Measurements from ENCODE around the gene FADS1.

DNA sequence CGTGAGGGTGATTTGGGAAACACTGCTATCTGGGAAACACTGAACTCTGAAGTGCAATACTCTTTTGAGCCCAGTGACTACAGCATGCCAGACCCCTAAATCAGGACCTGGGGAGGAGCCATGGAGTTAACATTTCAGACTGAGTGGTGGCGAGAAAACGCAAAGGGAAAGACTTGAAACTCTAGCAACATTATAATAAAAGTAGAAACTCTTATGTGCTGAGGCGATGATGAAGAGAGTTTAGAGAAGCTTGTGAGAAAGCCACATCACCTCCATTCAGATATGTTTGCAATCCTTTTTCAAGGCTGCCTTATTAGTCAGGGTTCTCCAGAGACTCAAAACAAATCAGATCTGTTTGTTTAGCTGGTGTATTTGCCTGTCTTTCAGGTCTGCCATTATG lies 22.2 kb downstream of the FADS1 start:
- TF ChIP-seq, protein P1, sequence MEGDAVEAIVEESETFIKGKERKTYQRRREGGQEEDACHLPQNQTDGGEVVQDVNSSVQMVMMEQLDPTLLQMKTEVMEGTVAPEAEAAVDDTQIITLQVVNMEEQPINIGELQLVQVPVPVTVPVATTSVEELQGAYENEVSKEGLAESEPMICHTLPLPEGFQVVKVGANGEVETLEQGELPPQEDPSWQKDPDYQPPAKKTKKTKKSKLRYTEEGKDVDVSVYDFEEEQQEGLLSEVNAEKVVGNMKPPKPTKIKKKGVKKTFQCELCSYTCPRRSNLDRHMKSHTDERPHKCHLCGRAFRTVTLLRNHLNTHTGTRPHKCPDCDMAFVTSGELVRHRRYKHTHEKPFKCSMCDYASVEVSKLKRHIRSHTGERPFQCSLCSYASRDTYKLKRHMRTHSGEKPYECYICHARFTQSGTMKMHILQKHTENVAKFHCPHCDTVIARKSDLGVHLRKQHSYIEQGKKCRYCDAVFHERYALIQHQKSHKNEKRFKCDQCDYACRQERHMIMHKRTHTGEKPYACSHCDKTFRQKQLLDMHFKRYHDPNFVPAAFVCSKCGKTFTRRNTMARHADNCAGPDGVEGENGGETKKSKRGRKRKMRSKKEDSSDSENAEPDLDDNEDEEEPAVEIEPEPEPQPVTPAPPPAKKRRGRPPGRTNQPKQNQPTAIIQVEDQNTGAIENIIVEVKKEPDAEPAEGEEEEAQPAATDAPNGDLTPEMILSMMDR (IDR thresholded peaks at IDR 0.05; ENCODE audit: low read depth, low read length): no peak
- TF ChIP-seq POLR2A (IDR thresholded peaks at IDR 0.05; ENCODE audit: extremely low read depth, insufficient read length): no peak
- TF ChIP-seq MAX (IDR thresholded peaks at IDR 0.05; ENCODE audit: low read depth, low read length): no peak
- TF ChIP-seq MYC (IDR thresholded peaks at IDR 0.05; ENCODE audit: low read depth, low read length): no peak
